ENCODE results near the gene TMC5. TPM values are rescaled to one million over a fixed set of nuclear protein-coding genes. Genes with fewer than 3 reads are reported as not detected.

Gene TMC5
- total RNA-seq, 4 donors from 2014 or later: 0.29 to 4.0 (median 1.4) TPM

DNA sequence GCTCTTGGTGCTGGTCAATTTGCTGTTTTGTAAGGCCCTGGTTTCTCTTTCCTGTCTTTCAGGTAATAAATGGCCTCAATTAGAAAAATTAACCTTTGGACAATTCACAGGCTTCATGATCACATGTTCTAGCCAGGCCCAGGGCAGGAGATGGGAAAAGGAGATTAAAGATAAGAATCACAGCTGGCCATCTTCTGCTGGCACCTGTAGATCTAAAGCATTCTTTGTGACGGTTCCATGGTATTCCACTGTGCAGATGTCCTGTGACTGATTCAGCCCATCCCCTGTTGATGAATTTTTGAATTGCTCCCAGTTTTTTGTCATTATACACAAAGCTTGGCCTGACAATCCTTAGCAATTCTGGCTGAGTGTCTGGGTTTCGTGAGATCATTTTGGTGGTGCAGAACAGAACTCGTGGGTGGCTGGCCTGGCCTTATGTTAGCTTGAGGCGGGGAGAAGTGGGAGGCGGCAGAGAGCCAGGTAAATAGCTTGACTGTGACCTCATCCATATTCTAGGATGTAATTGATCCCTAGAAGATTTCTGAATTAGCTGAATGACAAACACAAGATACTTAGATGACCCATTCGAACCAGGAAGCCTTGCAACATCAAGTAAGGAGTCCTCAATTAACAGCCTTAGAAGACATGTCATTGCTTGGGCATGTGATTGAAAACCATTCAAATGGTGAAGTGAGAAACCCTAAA lies 14.1 kb downstream of the TMC5 start:
- no peaks in the 10 kb centered on the region for H3K4me1 ChIP-seq
- intact Hi-C loops (cut with DNase I): no loop called here
- no peaks in the 10 kb centered on the region for H3K27me3 ChIP-seq
- TF ChIP-seq, protein P1, sequence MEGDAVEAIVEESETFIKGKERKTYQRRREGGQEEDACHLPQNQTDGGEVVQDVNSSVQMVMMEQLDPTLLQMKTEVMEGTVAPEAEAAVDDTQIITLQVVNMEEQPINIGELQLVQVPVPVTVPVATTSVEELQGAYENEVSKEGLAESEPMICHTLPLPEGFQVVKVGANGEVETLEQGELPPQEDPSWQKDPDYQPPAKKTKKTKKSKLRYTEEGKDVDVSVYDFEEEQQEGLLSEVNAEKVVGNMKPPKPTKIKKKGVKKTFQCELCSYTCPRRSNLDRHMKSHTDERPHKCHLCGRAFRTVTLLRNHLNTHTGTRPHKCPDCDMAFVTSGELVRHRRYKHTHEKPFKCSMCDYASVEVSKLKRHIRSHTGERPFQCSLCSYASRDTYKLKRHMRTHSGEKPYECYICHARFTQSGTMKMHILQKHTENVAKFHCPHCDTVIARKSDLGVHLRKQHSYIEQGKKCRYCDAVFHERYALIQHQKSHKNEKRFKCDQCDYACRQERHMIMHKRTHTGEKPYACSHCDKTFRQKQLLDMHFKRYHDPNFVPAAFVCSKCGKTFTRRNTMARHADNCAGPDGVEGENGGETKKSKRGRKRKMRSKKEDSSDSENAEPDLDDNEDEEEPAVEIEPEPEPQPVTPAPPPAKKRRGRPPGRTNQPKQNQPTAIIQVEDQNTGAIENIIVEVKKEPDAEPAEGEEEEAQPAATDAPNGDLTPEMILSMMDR (IDR thresholded peaks at IDR 0.05): no peak
- TF ChIP-seq POLR2A (IDR thresholded peaks at IDR 0.05): no peak
- H3K9me3 ChIP-seq: no peaks in the 10 kb centered on the region
- H3K36me3 ChIP-seq: no peaks in the 10 kb centered on the region
- H3K27ac ChIP-seq: no peak overlapping the region
- H3K4me3 ChIP-seq (replicated peaks in 1 of 3): no peak overlapping the region
- 84 to 88% methylated on average over 6 of the region's 6 CpGs for WGBS, 2 donors
- no peak for DNase-seq

DNA sequence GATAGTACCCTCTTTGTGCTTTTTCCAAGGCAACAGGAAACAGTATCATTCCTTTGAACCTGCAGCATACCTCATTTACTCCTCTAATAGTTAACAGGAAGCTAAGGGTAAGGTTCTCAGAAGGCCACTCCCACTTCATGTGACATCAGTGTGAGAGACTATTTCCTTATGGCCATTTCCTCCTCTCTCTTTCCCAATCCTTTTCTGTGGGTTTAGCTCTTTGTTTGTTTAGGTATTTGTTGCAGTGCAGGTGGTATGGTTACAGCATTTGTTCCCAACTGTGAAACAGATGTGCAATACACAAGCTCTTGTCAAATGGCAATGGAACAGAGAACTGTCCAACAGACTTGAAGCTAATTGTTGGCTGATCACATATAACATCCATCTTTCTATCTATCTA lies 14.7 kb downstream of the TMC5 start:
- no peaks in the 10 kb centered on the region for H3K27me3 ChIP-seq
- TF ChIP-seq, protein P1 (IDR thresholded peaks at IDR 0.05): no peak
- no peak for TF ChIP-seq POLR2A (IDR thresholded peaks at IDR 0.05)
- intact Hi-C loops (cut with DNase I): no loop called here
- no peak overlapping the region for H3K27ac ChIP-seq
- H3K36me3 ChIP-seq: no peaks in the 10 kb centered on the region
- H3K4me3 ChIP-seq (replicated peaks in 1 of 3): no peak overlapping the region
- DNase-seq: no peak
- no peaks in the 10 kb centered on the region for H3K4me1 ChIP-seq
- H3K9me3 ChIP-seq: no peaks in the 10 kb centered on the region

DNA sequence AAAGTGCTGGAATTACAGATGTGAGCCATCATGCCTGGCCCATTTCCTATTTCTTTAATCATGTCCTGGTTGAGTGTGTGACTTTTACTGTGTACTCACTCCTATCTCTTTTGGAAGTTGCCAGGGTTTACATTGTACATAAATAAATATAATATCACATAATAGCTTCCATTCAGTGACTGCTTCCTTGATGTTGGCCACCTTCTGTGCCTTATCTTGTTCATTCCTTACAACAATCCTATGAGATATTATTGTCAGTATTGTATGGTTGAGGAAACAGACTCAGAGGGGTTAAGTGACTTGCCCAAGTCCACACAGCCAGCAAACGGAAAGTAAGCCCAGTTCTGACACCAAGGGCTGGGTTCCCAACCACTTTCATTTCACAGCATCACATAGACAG lies 16.9 kb downstream of the TMC5 start:
- TF ChIP-seq, protein P1 (IDR thresholded peaks at IDR 0.05): no peak
- no peak for TF ChIP-seq POLR2A (IDR thresholded peaks at IDR 0.05)
- Histone ChIP-seq H3K36me3 (no peaks in the 10 kb centered on the region), H3K4me3 (replicated peaks in 1 of 3) (no peak overlapping the region), H3K4me1 (no peaks in the 10 kb centered on the region), H3K27me3 (no peaks in the 10 kb centered on the region), H3K9me3 (no peaks in the 10 kb centered on the region), H3K27ac (no peak overlapping the region)
- intact Hi-C loops (cut with DNase I): no loop called here
- WGBS, 2 donors: 76% methylated on average over 1 of the region's 1 CpG
- no peak for DNase-seq

DNA sequence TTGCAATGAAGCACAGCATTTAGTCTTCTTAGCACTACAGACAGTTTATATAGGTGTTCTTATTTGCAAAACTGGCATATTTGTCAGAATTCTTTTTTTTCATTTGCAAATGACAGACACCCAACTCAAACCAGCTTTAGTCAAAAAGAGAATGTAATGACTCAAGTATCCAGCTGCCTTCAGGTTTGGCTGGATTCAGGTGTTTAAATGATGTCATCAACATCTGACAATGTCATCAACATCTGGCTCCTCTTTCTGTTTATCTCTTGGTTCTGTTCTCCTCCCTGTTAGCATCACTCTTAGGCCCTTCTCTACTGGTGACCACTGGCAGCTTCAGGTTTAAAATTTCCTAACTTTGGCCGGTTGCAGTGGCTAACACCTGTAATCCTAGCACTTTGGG lies 18.9 kb downstream of the TMC5 start:
- DNase-seq: no peak
- Histone ChIP-seq H3K9me3 (no peaks in the 10 kb centered on the region), H3K4me3 (replicated peaks in 1 of 3) (no peak overlapping the region), H3K4me1 (no peaks in the 10 kb centered on the region), H3K27me3 (no peaks in the 10 kb centered on the region), H3K36me3 (no peaks in the 10 kb centered on the region), H3K27ac (no peak overlapping the region)
- TF ChIP-seq POLR2A (IDR thresholded peaks at IDR 0.05): no peak
- TF ChIP-seq, protein P1 (IDR thresholded peaks at IDR 0.05): no peak
- intact Hi-C loops (cut with DNase I): no loop called here
- WGBS, 2 donors: 91 to 96% methylated on average over 1 of the region's 1 CpG

DNA sequence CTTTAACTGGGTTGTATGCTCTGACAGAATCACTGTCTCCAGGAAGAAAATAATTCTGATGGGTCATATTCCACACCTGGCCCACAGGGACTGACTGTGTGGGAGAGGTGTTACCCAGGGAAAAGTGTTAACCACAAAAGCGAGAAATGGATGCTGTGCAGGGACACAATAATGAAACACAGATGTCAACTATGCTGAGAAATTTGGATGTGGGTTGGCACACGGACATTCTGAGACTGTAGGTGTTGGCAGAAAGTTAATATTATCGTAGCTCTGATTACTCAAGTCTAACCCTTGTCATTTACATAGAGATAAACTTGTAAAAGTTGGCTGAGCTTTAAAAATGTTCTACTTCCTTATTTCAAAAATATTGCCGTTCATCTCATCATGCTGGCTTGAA lies 19.6 kb downstream of the TMC5 start:
- no peak overlapping the region for H3K27ac ChIP-seq
- H3K4me1 ChIP-seq: no peaks in the 10 kb centered on the region
- 74 to 78% methylated on average over 4 of the region's 4 CpGs for WGBS, 2 donors
- no peak for DNase-seq
- H3K4me3 ChIP-seq (replicated peaks in 1 of 3): no peak overlapping the region
- no peaks in the 10 kb centered on the region for H3K9me3 ChIP-seq
- intact Hi-C loops (cut with DNase I): no loop called here
- H3K27me3 ChIP-seq: no peaks in the 10 kb centered on the region
- H3K36me3 ChIP-seq: no peaks in the 10 kb centered on the region
- TF ChIP-seq, protein P1 (IDR thresholded peaks at IDR 0.05): no peak
- no peak for TF ChIP-seq POLR2A (IDR thresholded peaks at IDR 0.05)

Measured in thyroid gland (tissue), 4 donors.